ENCODE measurements around the gene SOX6.

SOX6 gene

DNA sequence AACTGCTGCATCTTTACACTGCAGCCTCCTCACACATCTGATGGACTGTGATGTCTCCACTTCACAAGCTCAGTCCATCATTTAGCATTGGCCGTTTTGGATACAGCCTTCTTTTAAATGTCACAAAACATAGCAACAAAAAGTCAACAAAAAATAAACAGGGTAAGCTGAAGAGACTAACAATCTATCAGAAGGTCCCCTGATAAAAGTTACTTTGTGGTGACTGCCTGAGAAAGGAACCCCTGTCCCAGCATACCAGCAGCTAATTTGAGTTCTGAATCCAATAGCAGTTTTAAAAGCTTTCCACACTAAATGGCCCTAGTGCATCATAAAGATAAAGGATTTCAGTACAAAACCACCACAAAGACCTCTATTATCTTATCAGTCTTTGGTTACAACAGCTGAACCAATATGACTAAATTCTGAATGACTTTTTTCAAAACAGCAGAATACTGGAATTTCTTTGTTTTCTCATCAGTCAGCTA is 162.4 kb downstream of the SOX6 start:
- H3K9ac ChIP-seq = no peak overlapping the region
- H3K79me2 ChIP-seq (ENCODE audit: insufficient read depth, low read depth) = no peaks in the 10 kb centered on the region
- TF ChIP-seq, protein P1, sequence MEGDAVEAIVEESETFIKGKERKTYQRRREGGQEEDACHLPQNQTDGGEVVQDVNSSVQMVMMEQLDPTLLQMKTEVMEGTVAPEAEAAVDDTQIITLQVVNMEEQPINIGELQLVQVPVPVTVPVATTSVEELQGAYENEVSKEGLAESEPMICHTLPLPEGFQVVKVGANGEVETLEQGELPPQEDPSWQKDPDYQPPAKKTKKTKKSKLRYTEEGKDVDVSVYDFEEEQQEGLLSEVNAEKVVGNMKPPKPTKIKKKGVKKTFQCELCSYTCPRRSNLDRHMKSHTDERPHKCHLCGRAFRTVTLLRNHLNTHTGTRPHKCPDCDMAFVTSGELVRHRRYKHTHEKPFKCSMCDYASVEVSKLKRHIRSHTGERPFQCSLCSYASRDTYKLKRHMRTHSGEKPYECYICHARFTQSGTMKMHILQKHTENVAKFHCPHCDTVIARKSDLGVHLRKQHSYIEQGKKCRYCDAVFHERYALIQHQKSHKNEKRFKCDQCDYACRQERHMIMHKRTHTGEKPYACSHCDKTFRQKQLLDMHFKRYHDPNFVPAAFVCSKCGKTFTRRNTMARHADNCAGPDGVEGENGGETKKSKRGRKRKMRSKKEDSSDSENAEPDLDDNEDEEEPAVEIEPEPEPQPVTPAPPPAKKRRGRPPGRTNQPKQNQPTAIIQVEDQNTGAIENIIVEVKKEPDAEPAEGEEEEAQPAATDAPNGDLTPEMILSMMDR (conservative IDR thresholded peaks at IDR 0.05; ENCODE audit: low read depth, low read length) = no peak
- H4K20me1 ChIP-seq (ENCODE audit: insufficient read depth) = no peaks in the 10 kb centered on the region
- no peak overlapping the region for H3K27ac ChIP-seq
- H3K4me1 ChIP-seq (ENCODE audit: low read depth, poor library complexity, severe bottlenecking) = no peaks in the 10 kb centered on the region
- no peaks in the 10 kb centered on the region for H3K36me3 ChIP-seq (ENCODE audit: insufficient read depth)
- H3K4me2 ChIP-seq = no peak overlapping the region
- no peak overlapping the region for H3K4me3 ChIP-seq (IDR thresholded peaks at IDR 0.05; ENCODE audit: insufficient read depth, low read depth, low read length)
- no peak overlapping the region for H2AFZ ChIP-seq (ENCODE audit: low read depth)
- H3K27me3 ChIP-seq (ENCODE audit: insufficient read depth, low read depth) = no peaks in the 10 kb centered on the region

GRCh38 chr11:16191868-16192240 is 164.5 kb downstream of the SOX6 start:
- no peak overlapping the region for H3K4me2 ChIP-seq
- H2AFZ ChIP-seq (ENCODE audit: low read depth) = no peak overlapping the region
- no peaks in the 10 kb centered on the region for H3K79me2 ChIP-seq (ENCODE audit: insufficient read depth, low read depth)
- H3K9ac ChIP-seq = no peak overlapping the region
- no peak overlapping the region for H3K27ac ChIP-seq
- TF ChIP-seq, protein P1 (conservative IDR thresholded peaks at IDR 0.05; ENCODE audit: low read depth, low read length) = no peak
- H3K27me3 ChIP-seq (ENCODE audit: insufficient read depth, low read depth) = no peaks in the 10 kb centered on the region
- H3K4me1 ChIP-seq (ENCODE audit: low read depth, poor library complexity, severe bottlenecking) = no peaks in the 10 kb centered on the region
- no peaks in the 10 kb centered on the region for H3K36me3 ChIP-seq (ENCODE audit: insufficient read depth)
- no peaks in the 10 kb centered on the region for H4K20me1 ChIP-seq (ENCODE audit: insufficient read depth)
- H3K4me3 ChIP-seq (IDR thresholded peaks at IDR 0.05; ENCODE audit: insufficient read depth, low read depth, low read length) = no peak overlapping the region

- TF ChIP-seq, protein P1 (conservative IDR thresholded peaks at IDR 0.05; ENCODE audit: low read depth, low read length) = no peak
- no peak overlapping the region for H3K9ac ChIP-seq
- no peaks in the 10 kb centered on the region for H3K27me3 ChIP-seq (ENCODE audit: insufficient read depth, low read depth)
- no peaks in the 10 kb centered on the region for H4K20me1 ChIP-seq (ENCODE audit: insufficient read depth)
- no peak overlapping the region for H3K4me3 ChIP-seq (IDR thresholded peaks at IDR 0.05; ENCODE audit: insufficient read depth, low read depth, low read length)
- H3K4me2 ChIP-seq = no peak overlapping the region
- no peak overlapping the region for H2AFZ ChIP-seq (ENCODE audit: low read depth)
- H3K79me2 ChIP-seq (ENCODE audit: insufficient read depth, low read depth) = no peaks in the 10 kb centered on the region
- no peak overlapping the region for H3K27ac ChIP-seq
- H3K36me3 ChIP-seq (ENCODE audit: insufficient read depth) = no peaks in the 10 kb centered on the region
- no peaks in the 10 kb centered on the region for H3K4me1 ChIP-seq (ENCODE audit: low read depth, poor library complexity, severe bottlenecking)
Observed at GRCh38 chr11:16191212-16191867, 165.0 kb downstream of the SOX6 start.

DNA sequence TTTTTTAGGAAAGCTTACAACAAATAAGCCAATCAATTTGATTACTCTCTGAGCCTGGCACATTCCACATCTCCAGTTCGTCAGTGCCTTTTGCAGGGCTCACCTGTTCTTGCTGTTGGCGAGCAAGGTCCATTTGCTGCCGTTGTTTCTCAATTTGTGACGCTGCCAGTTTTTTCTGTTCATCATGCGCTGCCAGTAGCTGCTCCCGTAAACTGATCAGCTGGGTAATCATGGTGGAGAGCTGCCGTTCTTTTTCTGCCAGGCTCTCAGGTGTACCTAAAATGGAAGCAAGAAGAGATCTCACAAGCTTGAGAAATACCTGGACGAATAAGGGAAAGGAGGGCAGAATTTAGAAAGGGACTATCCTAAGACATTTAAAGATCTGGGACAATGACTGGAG is 169.7 kb downstream of the SOX6 start:
- H3K36me3 ChIP-seq (ENCODE audit: insufficient read depth) = no peaks in the 10 kb centered on the region
- H4K20me1 ChIP-seq (ENCODE audit: insufficient read depth) = no peaks in the 10 kb centered on the region
- H3K4me3 ChIP-seq (IDR thresholded peaks at IDR 0.05; ENCODE audit: insufficient read depth, low read depth, low read length) = no peak overlapping the region
- no peak overlapping the region for H2AFZ ChIP-seq (ENCODE audit: low read depth)
- no peaks in the 10 kb centered on the region for H3K4me1 ChIP-seq (ENCODE audit: low read depth, poor library complexity, severe bottlenecking)
- H3K79me2 ChIP-seq (ENCODE audit: insufficient read depth, low read depth) = no peaks in the 10 kb centered on the region
- no peak overlapping the region for H3K4me2 ChIP-seq
- no peaks in the 10 kb centered on the region for H3K27me3 ChIP-seq (ENCODE audit: insufficient read depth, low read depth)
- no peak overlapping the region for H3K27ac ChIP-seq
- TF ChIP-seq, protein P1 (conservative IDR thresholded peaks at IDR 0.05; ENCODE audit: low read depth, low read length) = no peak
- no peak overlapping the region for H3K9ac ChIP-seq
